Measurements from ENCODE around the gene KCNJ14.
A peak's percentile ranks its signal among the peaks of the same experiment; 100 is the strongest.

KCNJ14 gene

GRCh38 chr19:48458016-48458415 is 2.6 kb downstream of the KCNJ14 start:
- in situ Hi-C loops (cut with HindIII; ENCODE audit: low pct_ligation_motif_present, low sequenced_read_pairs): no loop called here
- Histone ChIP-seq H3K27ac (no peak overlapping the region), H3K27me3 (replicated peaks) (no peaks in the 10 kb centered on the region), H3K36me3 (replicated peaks) (peaks cover 45% of the 10 kb centered on the region), H3K4me3 (ENCODE audit: low read depth, low read length) (no peak overlapping the region)
- no peak for TF ChIP-seq CTCF (IDR thresholded peaks at IDR 0.05; ENCODE audit: low read depth, low read length, missing control alignments)
- no peak for DNase-seq

GRCh38 chr19:48461651-48461981 is 6.2 kb downstream of the KCNJ14 start:
- in situ Hi-C loops (cut with HindIII; ENCODE audit: low pct_ligation_motif_present, low sequenced_read_pairs): no loop called here
- Histone ChIP-seq H3K27me3 (replicated peaks) (no peaks in the 10 kb centered on the region), H3K4me3 (ENCODE audit: low read depth, low read length) (no peak overlapping the region), H3K36me3 (replicated peaks) (peaks cover 16% of the 10 kb centered on the region), H3K27ac (no peak overlapping the region)
- no peak for DNase-seq
- no peak for TF ChIP-seq CTCF (IDR thresholded peaks at IDR 0.05; ENCODE audit: low read depth, low read length, missing control alignments)

GRCh38 chr19:48461982-48462655 is 6.7 kb downstream of the KCNJ14 start:
- no peak overlapping the region for H3K4me3 ChIP-seq (ENCODE audit: low read depth, low read length)
- peaks cover 13% of the 10 kb centered on the region for H3K36me3 ChIP-seq (replicated peaks)
- TF ChIP-seq CTCF (IDR thresholded peaks at IDR 0.05; ENCODE audit: low read depth, low read length, missing control alignments): no peak
- in situ Hi-C loops (cut with HindIII; ENCODE audit: low pct_ligation_motif_present, low sequenced_read_pairs): no loop called here
- no peak for DNase-seq
- no peaks in the 10 kb centered on the region for H3K27me3 ChIP-seq (replicated peaks)
- no peak overlapping the region for H3K27ac ChIP-seq

GRCh38 chr19:48465215-48465614 is 9.8 kb downstream of the KCNJ14 start:
- DNase-seq: no peak
- no peak overlapping the region for H3K27ac ChIP-seq
- H3K36me3 ChIP-seq (replicated peaks): peaks cover 8% of the 10 kb centered on the region
- in situ Hi-C loops (cut with HindIII; ENCODE audit: low pct_ligation_motif_present, low sequenced_read_pairs): no loop called here
- TF ChIP-seq CTCF (IDR thresholded peaks at IDR 0.05; ENCODE audit: low read depth, low read length, missing control alignments): no peak
- H3K27me3 ChIP-seq (replicated peaks): no peaks in the 10 kb centered on the region
- no peak overlapping the region for H3K4me3 ChIP-seq (ENCODE audit: low read depth, low read length)

GRCh38 chr19:48466561-48467325 is 11.4 kb downstream of the KCNJ14 start:
- peak; percentile 56 for DNase-seq
- H3K27me3 ChIP-seq (replicated peaks): no peaks in the 10 kb centered on the region
- H3K27ac ChIP-seq: no peak overlapping the region
- TF ChIP-seq CTCF (IDR thresholded peaks at IDR 0.05; ENCODE audit: low read depth, low read length, missing control alignments): no peak
- in situ Hi-C loops (cut with HindIII; ENCODE audit: low pct_ligation_motif_present, low sequenced_read_pairs): no loop called here
- no peak overlapping the region for H3K4me3 ChIP-seq (ENCODE audit: low read depth, low read length)
- H3K36me3 ChIP-seq (replicated peaks): peaks cover 22% of the 10 kb centered on the region
